SHP77 (cell line): Measurements from ENCODE around the gene PDZD4.

ENCODE experiments used
- DNase-seq, 2 experiments: peaks; one replicate each; lab custom pipeline; 2025; lab: John Stamatoyannopoulos, UW

Gene PDZD4

GRCh38 chrX:153829799-153830639 lies at the start of gene PDZD4:
Gene PDZD4, minus strand, starts transcription at chrX:153830544. Its CDS starts 246 bp downstream, at chrX:153830298.
- no peak for DNase-seq

GRCh38 chrX:153879741-153880439 lies 49.5 kb upstream of the PDZD4 start:
- DNase-seq, result no peak

GRCh38 chrX:153878969-153879653 lies 48.8 kb upstream of the PDZD4 start:
- DNase-seq, result no peak

- no peak for DNase-seq
Measured at GRCh38 chrX:153878345-153878744, 48.0 kb upstream of the PDZD4 start.

- DNase-seq, result no peak
Measured at GRCh38 chrX:153877571-153878261, 47.4 kb upstream of the PDZD4 start.

- no peak for DNase-seq
Measured at GRCh38 chrX:153876112-153876491, 45.8 kb upstream of the PDZD4 start.

- DNase-seq, result no peak
Measured at GRCh38 chrX:153875391-153876111, 45.2 kb upstream of the PDZD4 start.

GRCh38 chrX:153874366-153875125 lies 44.2 kb upstream of the PDZD4 start:
- DNase-seq, result no peak

- DNase-seq, result no peak
Measured at GRCh38 chrX:153874085-153874365, 43.7 kb upstream of the PDZD4 start.

GRCh38 chrX:153873282-153874084 lies 43.1 kb upstream of the PDZD4 start:
- DNase-seq, result no peak

GRCh38 chrX:153871946-153872878 lies 41.9 kb upstream of the PDZD4 start:
- DNase-seq, result no peak

GRCh38 chrX:153871451-153871850 lies 41.1 kb upstream of the PDZD4 start:
- no peak for DNase-seq

GRCh38 chrX:153870791-153871360 lies 40.5 kb upstream of the PDZD4 start:
- DNase-seq, result no peak

- no peak for DNase-seq
Measured at GRCh38 chrX:153870288-153870690, 39.9 kb upstream of the PDZD4 start.

- no peak for DNase-seq
Measured at GRCh38 chrX:153869473-153870287, 39.3 kb upstream of the PDZD4 start.

- DNase-seq, result no peak
Measured at GRCh38 chrX:153868576-153869472, 38.5 kb upstream of the PDZD4 start.

- DNase-seq, result no peak
Measured at GRCh38 chrX:153867671-153868070, 37.3 kb upstream of the PDZD4 start.
